GM21381 (cell line): ENCODE results near the gene SLC9A4.
"Not testable (repeated sequence)": the region's sequence is repeated elsewhere in the genome, so short reads cannot be mapped to it uniquely, and the experiment has no call there.

ENCODE experiments used
- ATAC-seq: cut with Tn5 transposase; IDR thresholded peaks from one replicate; pipeline ENCODE4 v1.9.1; 2021; ENCODE audit warnings: mild to moderate bottlenecking, moderate library complexity; ENCODE audit not compliant: unreplicated experiment

SLC9A4 gene

DNA sequence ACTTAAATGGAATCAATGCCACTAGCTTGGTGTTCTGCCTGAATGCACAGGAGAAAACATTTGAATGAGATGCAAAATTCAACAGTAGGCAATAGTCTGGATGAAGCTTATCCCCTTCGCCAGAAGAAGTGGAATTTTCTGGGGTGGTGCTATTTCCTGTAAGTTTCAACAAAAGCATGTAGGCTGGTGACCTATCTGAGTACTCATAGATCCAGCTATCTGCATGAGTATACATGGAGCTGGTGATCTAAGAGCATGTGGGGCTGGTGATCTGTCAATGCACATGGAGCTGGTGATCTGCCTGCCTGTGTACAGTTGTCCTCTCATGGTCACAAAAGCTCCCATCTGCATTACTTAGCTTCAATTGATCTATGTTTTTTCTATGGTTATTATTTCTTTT lies 71.2 kb downstream of the SLC9A4 start:
- ATAC-seq = no peak

GRCh38 chr2:102547462-102547861 lies 74.4 kb downstream of the SLC9A4 start:
- no peak for ATAC-seq

DNA sequence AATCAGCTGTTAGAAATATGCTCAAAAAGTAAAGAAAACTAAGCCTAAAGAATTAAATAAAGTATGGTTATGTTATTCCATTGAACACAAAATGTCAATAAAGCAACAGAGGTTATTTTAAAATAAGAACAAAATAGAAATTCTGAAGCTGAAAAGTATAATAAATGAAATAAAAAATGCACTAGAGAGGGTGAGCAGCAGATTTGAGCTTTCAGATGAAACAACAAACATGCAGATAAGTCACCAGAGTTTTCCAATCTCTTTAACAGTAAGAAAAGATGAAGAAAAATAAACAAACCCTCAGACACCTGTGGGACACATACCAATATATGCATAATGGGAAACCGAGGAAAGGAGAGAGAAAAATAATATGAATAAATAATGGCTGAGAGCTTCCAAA lies 76.0 kb downstream of the SLC9A4 start:
- no peak for ATAC-seq

GRCh38 chr2:102550151-102550550 lies 77.1 kb downstream of the SLC9A4 start:
- no peak for ATAC-seq

- no peak for ATAC-seq
These were observed 78.5 kb downstream of the SLC9A4 start for GRCh38 chr2:102551329-102552096.

DNA sequence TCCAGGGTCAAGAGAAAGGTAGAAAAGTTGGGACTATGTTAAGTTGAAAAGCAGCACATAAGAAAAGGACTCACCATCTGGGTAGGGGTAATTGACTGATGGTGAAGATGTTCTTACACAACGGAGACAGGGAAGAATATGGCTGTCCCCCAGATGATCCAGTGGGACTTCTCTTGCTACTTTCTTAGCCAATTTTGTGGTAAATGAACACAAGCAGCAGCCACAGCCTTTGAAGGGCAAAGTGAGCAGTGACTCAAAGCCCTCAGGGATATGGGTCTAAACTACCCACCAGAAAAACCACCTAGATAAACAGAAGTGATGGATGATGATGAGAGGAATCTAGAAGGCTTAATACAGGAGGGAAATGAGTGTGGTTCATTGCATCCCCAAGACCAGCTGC lies 80.6 kb downstream of the SLC9A4 start:
- ATAC-seq = no peak

- ATAC-seq = no peak
These were observed 85.4 kb downstream of the SLC9A4 start for GRCh38 chr2:102558463-102558862.

GRCh38 chr2:102562542-102562941 lies 89.5 kb downstream of the SLC9A4 start:
- ATAC-seq = not testable (repeated sequence)

DNA sequence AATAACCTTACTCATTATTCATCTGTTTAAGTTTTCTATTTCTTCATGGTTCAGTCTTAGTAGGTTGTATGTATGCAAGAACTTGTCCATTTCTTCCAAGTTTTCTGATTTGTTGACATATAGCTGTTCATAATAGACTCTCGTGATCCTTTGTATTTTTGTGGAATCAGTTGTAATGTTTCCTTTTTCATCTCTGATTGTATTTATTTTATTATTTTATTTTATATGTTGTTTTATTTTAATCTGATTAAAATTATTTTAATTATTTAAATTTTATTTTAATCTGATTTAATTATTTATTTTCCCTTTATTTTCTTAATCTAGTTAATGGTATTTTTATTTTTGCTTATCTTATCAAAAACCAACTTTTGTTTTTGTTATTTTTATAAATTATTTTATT lies 102.9 kb downstream of the SLC9A4 start:
- ATAC-seq = no peak

DNA sequence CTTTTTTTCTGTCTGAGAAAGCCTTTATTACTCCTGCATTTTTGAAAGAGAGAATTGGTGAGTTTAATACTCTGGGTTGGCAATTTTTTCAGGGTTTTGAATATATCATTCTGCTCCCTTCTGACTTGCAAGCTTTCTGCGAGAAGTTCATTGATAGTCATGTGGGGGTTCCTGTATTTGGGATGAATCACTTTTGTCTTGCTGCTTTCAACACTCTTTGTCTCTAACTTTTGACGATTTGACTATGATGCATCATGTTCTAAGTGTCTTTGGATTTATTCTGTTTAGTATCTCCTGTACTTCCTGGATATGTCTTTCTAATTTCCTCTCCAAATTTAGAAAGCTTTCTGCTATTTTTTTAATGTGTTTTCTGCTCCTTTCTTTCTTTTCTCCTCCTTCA lies 105.3 kb downstream of the SLC9A4 start:
- ATAC-seq = no peak

- no peak for ATAC-seq
These were observed 108.9 kb downstream of the SLC9A4 start for GRCh38 chr2:102581911-102582310.

DNA sequence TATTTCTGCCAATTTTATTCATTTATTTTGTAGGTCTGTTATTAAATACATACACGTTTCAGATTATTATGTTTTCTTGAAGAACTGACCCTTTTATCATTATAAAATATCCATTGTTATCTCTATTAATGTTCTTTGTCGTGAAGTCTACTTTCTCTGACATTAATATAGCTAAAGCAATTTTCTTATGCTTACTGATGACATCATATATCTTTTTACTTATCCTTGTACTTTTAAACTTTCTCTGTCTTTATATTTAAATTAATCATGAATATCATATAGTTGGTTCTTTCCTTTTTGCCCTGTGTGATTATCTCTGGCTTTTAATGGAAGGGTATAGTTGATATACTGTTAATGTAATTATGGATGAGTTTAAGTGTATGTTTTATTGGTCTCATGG lies 109.8 kb downstream of the SLC9A4 start:
- ATAC-seq = no peak
